ENCODE results near the gene CCL17.

GRCh38 chr16:57371494-57372371 lies 32.8 kb upstream of the CCL17 start:
- no peak for TF ChIP-seq CTCF (conservative IDR thresholded peaks at IDR 0.05)
- TF ChIP-seq ZFX (IDR thresholded peaks at IDR 0.05), result no peak

All from C4-2B (cell line).